Measurements from ENCODE around the gene SSMEM1.
"Not testable (repeated sequence)": the region's sequence is repeated elsewhere in the genome, so short reads cannot be mapped to it uniquely, and the experiment has no call there.

Gene SSMEM1

DNA sequence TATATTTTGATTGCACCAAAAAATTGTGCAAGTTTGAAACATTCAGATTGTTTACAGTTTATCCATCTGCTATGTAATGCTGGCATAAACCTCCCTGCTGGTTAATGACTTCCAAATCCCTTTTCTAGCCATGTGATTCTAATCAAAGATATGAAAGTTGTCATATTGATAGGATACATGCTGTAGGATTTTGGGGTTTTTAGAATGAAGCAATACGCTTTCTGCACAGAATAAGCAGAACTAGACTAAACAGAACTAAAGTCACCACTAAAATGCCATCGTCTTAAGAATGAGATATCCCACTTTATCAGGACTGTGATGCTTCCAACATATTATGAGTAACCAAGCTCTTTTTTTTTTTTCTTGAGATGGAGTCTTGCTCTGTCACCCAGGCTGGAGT lies 856 bp downstream of the SSMEM1 start:
- intact Hi-C loops (cut with DNase I), result no loop called here

GRCh38 chr7:130210181-130210935 lies 2.7 kb downstream of the SSMEM1 start:
- DNase-seq, result no peak
- intact Hi-C loops (cut with DNase I), result no loop called here

More for the DNA sequence above, 856 bp downstream of the SSMEM1 start:
- no peak for DNase-seq

- intact Hi-C loops (cut with DNase I), result no loop called here
- no peak for DNase-seq
These were observed 6.2 kb downstream of the SSMEM1 start for GRCh38 chr7:130213828-130214227.

- intact Hi-C loops (cut with DNase I), result no loop called here
- DNase-seq, result no peak
These were observed 8.4 kb downstream of the SSMEM1 start for GRCh38 chr7:130216025-130216424.

GRCh38 chr7:130216750-130217149 lies 9.1 kb downstream of the SSMEM1 start:
- no peak for DNase-seq
- intact Hi-C loops (cut with DNase I), result no loop called here

DNA sequence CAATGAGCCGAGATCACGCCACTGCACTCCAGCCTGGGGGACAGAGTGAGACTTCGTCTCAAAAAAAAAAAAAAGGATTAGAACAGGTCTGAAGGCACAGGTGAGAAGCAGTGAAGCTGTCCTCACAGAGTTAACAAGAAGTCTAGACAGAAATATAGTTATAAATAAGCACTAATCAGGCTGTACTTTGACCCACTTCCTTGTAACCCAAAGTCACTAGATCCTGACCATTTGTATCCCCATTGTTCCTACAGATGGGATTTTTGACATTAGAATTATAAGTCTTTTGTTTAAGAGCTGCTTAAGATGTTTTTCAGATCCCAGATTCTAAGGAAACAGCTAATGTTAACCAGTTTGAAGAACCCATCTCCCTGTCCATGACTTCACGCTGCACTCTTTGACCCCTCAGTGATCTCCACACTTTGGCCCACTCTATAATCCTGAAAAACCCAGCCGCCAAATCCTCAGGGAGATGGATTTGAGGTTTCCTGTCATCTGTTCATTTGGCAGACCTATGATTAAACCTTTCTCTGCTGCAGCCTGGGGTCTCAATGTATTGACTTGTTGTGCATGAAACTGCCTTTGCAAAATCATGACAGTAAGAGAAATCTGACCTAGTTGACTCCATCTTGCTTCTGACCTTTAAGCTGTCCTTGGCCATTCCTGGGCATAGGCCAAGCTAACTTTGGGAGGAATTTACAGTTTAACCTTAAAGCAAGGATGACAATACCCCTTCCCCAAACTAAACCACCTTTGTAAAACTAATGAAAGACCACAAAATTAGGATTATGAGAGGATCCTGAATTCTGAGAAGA lies 11.4 kb downstream of the SSMEM1 start:
- DNase-seq, result no peak
- intact Hi-C loops (cut with DNase I), result no loop called here

GRCh38 chr7:130219871-130220270 lies 12.2 kb downstream of the SSMEM1 start:
- intact Hi-C loops (cut with DNase I), result no loop called here
- DNase-seq, result no peak

- intact Hi-C loops (cut with DNase I), result no loop called here
These were observed 14.1 kb downstream of the SSMEM1 start for GRCh38 chr7:130221746-130222145.

GRCh38 chr7:130223646-130224045 lies 16.0 kb downstream of the SSMEM1 start:
- intact Hi-C loops (cut with DNase I), result no loop called here
- no peak for DNase-seq

More at GRCh38 chr7:130221746-130222145, 14.1 kb downstream of the SSMEM1 start:
- no peak for DNase-seq

- intact Hi-C loops (cut with DNase I), result no loop called here
- no peak for DNase-seq
These were observed 16.6 kb downstream of the SSMEM1 start for GRCh38 chr7:130224210-130224609.

GRCh38 chr7:130224923-130225322 lies 17.3 kb downstream of the SSMEM1 start:
- intact Hi-C loops (cut with DNase I); DNase-seq: not testable (repeated sequence)

DNA sequence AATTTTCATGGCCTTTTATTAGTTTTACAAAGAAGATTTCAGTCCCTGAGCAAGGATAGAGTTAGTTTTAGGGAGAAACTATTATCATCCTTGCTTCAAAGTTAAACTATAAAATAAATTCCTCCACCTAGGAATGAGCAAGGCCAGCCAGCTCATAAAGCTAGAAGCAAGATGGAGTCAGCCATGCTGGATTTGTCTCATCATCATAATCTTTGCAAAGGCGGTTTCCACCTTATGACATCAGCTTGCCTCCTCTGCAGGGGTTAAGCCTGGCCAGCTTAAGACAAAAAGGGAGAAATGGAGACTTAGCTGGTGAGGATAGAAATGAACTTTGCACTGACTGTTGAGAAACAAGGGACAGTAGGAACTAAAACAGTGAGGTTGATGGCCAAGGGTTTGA lies 18.7 kb downstream of the SSMEM1 start:
- intact Hi-C loops (cut with DNase I), result no loop called here
- no peak for DNase-seq

DNA sequence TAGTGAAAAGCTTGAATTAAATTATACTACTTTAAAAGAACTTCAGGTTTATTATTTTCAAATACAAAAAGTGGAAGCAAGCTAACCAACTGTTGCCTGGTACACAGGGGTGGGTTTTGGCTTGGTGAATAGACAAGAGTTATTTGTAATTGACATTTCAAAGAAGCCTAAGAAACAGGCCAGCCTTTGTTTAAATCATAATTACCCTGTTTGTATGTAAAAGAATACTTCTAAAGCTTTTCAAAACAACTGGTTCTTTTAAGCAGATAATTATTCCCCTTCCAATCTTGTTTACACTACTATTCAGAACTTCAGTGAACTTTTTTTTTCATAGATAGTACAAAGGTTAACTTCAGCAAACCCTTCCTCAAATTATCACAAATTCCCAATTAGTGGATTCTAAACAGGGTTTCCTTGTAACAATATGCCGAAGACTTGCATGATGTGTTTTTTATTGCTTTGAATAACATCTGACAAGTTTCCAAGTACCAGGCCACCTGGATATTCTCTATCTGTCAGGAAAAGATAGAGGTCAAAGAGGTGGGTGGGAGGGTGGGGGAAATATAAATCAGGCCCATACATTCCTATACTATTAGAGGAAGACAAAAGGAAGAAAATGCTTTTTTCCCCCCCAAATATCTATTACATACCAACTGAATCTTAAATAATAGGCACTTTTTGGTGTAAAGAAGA lies 20.4 kb downstream of the SSMEM1 start:
- intact Hi-C loops (cut with DNase I), result no loop called here
- peak in 7 of 42 donors; percentile 16 to 44 (median 33) for DNase-seq

DNA sequence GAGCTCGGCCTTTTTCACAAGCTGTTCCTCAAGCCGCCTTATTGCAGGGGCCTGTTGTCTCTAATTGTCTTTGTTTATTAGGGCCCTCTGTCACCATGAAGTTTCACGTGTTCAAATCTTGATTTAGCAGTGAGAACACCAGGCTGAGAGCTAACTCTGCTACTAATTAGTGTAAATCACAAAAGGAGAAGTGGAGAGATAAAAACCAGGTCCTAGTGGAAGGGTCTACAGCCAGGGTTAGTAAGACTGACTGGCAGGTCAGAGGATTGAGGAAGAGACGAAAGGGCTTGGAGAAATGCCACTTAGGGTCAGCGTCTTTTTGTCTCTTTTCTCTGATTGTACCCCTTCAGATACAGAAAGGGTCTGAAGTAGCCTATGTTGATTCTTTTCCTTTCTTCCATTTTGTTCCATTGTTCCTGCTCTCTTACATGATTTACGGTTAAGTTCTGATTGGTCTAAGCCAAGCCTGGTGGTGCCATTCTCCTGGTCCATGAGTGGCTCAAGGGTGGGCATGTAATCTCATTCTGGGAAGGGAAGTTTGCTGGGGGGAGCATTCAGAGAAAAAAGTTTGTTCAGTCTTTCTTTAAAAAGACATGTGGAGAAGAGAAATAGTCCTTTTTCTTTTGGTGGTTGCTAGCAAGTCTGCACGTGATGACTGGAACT lies 21.3 kb downstream of the SSMEM1 start:
- DNase-seq, result no peak
- intact Hi-C loops (cut with DNase I), result no loop called here

GRCh38 chr7:130229981-130230380 lies 22.3 kb downstream of the SSMEM1 start:
- intact Hi-C loops (cut with DNase I); DNase-seq: not testable (repeated sequence)

DNA sequence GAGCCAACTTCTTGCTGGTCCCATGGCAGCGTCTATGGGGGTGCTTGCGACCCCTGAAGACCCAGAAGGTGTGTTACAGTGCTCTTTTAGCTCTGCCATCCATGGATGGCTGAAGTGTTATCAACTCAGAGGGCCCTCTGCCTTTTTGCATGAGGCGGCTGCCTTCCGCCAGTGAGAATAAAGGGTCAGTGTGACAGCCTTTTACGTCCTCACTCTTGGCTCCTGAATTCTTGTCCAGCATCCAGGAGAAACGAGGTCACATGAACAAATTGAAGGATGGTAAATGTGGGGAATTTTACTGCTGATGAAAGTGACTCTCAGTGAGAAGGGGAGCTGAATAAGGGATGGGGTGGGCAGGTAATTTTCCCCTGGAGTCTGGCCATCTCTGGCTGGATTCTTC lies 24.1 kb downstream of the SSMEM1 start:
- intact Hi-C loops (cut with DNase I), result no loop called here
- peak in 7 of 42 donors; percentile 7 to 27 (median 18) for DNase-seq

GRCh38 chr7:130232209-130232608 lies 24.5 kb downstream of the SSMEM1 start:
- intact Hi-C loops (cut with DNase I), result no loop called here
- no peak for DNase-seq

- intact Hi-C loops (cut with DNase I), result no loop called here
These were observed 26.4 kb downstream of the SSMEM1 start for GRCh38 chr7:130234078-130234477.

GRCh38 chr7:130236361-130236760 lies 28.7 kb downstream of the SSMEM1 start:
- intact Hi-C loops (cut with DNase I); DNase-seq: not testable (repeated sequence)

More at GRCh38 chr7:130234078-130234477, 26.4 kb downstream of the SSMEM1 start:
- no peak for DNase-seq
